GM11168 (cell line): ENCODE measurements around the gene FAM180B.
"Not testable (repeated sequence)": the region's sequence is repeated elsewhere in the genome, so short reads cannot be mapped to it uniquely, and the experiment has no call there.

Source experiments
- in situ Hi-C: fragments of 300-500 bp; cut with MboI; formaldehyde crosslinking; loops from one replicate; pipeline ENCODE4 v1.12.0; 2022; ENCODE audit warnings: low sequenced_read_pairs; ENCODE audit not compliant: unreplicated experiment

Gene FAM180B, protein sequence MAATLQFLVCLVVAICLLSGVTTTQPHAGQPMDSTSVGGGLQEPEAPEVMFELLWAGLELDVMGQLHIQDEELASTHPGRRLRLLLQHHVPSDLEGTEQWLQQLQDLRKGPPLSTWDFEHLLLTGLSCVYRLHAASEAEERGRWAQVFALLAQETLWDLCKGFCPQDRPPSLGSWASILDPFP

GRCh38 chr11:47586098-47586855 lies at the start of gene FAM180B:
Gene FAM180B (plus strand): TSS chr11:47586678. CDS start chr11:47586769, 91 bp downstream.
- in situ Hi-C loops: no loop called here

DNA sequence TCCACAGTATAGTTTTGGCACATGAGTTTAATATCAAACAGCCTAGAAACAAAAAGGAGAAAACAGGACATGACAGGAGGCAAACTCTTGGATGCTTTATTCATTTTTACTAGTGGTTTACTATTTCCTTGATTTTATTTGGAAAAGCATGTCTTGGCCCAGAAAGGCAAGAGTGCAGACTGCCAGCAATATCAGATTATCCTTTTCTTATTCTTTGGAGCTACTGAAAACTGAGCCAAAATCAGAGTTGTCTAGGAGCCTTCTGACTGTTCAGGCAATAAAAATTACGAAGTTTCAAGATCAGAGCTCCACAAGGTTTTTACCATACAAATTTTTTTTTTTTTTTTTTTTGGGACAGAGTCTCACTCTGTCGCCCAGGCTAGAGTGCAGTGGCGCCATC lies 49.6 kb upstream of the FAM180B start:
- in situ Hi-C loops: no loop called here

DNA sequence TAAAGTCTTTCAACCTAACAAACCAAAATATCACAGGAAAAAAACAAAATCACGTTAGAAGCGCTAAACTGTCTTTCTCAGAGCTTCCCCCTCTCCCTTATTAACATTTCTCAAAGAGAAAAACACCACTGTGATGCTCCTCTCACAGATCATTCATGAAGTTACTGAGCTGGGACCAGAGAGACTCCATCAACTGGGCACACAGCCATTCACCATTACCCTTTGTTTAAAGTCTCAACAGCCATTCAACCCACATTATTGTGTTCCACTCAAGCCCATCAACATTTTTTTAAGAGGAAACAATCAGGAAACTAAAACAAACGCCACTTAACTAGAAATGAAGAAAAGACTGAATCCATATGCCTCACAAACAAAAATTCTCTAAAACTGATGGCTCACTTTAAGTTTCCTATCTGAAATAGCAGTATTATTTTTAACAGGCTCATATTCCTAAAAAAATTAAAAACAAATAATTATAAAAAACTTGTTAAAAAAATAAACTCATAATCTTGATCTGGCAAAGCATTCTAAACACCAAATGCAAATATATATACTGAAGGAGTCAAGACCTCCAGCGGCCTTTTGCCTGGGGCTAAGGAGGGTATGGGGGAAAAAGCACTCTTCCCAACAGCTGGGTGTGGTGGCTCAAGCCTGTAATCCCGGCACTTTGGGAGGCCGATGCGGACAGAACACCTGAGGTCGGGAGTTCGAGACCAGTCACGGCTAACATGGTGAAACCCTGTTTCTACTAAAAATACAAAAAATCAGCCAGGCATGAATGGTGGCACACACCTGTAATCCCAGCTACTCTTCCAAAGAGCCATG lies 47.5 kb upstream of the FAM180B start:
- in situ Hi-C loops: no loop called here

DNA sequence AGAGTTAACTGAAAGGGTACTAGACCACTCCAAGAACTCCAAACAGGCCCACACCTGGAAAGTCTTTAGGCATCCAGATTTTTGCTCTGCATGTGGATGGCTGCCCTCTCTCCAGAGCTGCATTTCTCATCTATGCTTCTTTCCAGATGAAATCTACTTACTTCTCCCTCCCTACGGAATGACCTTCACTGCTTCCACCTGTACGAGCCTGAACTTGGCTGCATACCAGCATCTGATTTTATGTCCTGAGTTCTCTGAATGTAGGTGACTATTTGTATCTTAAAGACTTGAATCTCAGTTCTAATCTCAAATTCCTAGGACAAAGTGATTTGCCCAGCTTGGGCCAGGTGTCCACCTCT lies 46.8 kb upstream of the FAM180B start:
- in situ Hi-C loops: no loop called here

- in situ Hi-C loops: no loop called here
Measured at GRCh38 chr11:47541070-47541469, 45.4 kb upstream of the FAM180B start.

DNA sequence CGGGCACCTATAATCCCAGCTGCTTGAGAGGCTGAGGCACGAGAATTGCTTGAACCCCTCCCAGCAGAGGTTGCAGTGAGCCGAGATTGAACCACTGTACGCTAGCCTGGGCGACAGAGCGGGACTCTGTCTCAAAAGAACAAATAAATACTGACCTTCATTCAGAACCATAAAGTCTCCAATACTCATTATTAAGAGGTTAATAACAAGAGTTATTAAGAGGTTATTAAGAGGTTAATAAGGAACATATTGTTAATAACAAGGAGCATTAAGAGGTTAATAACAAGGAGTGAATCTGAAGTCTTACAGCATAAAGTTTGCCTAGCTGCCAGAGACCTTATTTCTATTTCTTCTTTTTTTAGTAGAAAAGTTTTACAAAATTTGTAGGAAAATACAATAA lies 41.2 kb upstream of the FAM180B start:
- in situ Hi-C loops: no loop called here

DNA sequence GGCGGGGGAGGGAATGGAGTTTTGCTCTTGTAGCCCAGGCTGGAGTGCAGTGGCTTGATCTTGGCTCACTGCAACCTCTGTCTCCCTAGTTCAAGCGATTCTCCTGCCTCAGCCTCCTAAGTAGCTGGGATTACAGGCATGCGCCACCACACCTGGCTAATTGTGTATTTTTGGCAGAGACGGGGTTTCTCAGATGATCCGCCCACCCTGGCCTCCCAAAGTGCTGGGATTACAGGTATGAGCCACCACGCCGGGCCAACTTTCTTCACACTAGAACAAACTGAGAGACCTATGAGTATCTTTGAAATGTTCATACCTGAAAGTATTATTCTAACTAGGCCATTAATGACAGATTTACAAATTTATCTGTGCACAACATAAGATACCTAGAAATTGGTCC lies 40.2 kb upstream of the FAM180B start:
- in situ Hi-C loops: not testable (repeated sequence)

- in situ Hi-C loops: no loop called here
Measured at GRCh38 chr11:47550288-47551047, 36.0 kb upstream of the FAM180B start.

GRCh38 chr11:47551086-47551485 lies 35.4 kb upstream of the FAM180B start:
- in situ Hi-C loops: no loop called here

DNA sequence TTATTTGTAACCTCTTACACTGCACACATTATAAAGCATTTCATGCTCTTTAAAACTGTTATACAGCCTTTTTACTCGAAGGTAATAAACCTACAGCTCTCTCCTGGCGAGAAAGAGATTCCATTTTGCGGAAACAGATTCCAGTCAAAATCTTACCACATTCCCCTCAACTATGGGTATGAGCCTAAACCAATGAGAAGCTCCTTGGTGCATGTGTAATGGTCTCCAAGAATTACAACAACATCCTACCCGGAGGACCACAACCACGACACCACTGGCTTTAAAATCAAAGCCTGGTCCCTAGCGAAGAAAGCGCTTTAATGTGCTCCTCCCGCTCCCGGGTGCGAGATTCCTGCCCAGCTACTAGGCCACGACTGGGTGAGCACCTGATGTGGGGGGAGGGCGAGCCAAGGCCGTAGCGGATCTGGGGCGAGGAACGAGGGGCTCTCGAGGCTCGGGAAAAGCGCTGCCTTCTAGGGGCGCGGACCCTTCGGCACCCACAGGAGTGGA lies 34.4 kb upstream of the FAM180B start:
- in situ Hi-C loops: no loop called here

- in situ Hi-C loops: no loop called here
Measured at GRCh38 chr11:47552566-47553405, 33.7 kb upstream of the FAM180B start, which contains the start of gene CELF1. Gene CELF1 (minus strand): TSS chr11:47553132. CDS start chr11:47499523, 53,609 bp downstream.

DNA sequence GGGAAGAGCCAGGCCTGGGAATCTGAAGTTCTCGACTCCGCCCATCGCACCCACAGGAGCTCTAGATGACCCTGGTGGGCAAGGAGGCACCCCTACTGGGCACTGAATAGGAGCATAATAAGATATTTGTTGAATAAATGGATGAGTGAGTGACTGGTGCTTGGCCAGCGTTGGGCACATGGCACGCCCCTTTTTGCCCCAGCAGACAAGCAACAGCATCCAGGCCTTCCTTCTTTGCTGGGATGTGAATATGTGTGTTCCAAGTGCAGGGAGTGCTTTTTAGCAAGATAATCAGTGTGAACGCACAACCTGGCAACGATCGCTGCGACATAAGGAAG lies 33.1 kb upstream of the FAM180B start:
- in situ Hi-C loops: no loop called here

- in situ Hi-C loops: not testable (repeated sequence)
Measured at GRCh38 chr11:47557004-47557403, 29.5 kb upstream of the FAM180B start.

GRCh38 chr11:47558695-47559094 lies 27.8 kb upstream of the FAM180B start:
- in situ Hi-C loops: no loop called here

- in situ Hi-C loops: no loop called here
Measured at GRCh38 chr11:47560426-47560825, 26.1 kb upstream of the FAM180B start.

GRCh38 chr11:47562393-47562792 lies 24.1 kb upstream of the FAM180B start:
- in situ Hi-C loops: not testable (repeated sequence)

- in situ Hi-C loops: not testable (repeated sequence)
Measured at GRCh38 chr11:47564366-47564765, 22.1 kb upstream of the FAM180B start.

DNA sequence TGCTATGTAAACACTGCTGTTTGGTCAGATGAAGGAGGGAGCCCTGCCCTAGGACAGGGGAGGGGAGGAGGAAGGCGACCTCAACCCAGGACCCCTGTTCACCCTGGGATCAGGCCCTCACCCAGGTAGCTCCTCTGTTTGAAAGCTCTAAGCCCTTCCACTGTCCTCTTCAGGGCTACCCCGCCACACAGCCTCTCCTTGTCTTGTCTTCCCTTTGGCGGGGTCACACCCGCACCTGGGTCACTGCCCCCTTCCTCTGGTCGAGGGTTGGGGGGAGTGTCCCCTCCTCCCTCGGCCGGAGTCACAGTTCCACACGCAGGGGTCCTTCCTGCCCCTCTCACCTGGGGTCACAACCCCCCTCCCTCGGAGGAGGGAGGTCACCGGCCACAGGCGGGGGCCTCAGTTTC lies 21.5 kb upstream of the FAM180B start:
- in situ Hi-C loops: no loop called here

DNA sequence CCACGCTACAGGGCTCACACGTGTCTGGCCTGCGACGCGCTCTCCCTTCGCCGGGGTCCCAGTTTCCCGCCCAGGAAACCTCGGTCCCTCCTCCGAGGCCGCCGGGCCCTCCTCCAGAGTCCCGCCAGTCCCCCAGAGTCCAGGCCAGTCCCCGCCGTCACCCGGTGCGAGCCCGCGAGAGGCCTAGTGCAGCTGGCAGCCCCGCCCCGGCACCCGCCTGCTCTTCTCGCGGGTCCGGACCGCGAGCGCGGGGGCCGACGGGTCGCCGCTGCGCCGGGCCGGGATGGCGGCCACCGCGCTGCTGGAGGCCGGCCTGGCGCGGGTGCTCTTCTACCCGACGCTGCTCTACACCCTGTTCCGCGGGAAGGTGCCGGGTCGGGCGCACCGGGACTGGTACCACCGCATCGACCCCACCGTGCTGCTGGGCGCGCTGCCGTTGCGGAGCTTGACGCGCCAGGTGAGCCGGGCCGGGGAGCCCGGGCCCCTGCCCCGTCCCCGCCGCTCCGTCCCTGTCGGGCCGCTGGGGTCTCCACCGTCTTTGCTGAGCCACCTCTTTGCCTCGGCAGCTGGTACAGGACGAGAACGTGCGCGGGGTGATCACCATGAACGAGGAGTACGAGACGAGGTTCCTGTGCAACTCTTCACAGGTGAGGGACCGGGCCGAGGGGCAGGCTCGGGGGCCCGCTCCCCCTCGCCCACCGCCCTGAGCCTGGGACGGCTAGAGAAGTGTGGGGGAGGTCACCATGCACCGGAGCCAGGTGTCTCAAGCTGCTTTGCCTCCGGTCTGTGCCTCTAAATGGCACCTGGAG lies 20.9 kb upstream of the FAM180B start, which contains the start of gene PTPMT1:
TSS of gene PTPMT1 (plus strand) at position 260 of the 809 bp plus-strand sequence. CDS start at position 284, 24 bp downstream.
- in situ Hi-C loops: no loop called here
